ENCODE results near the gene FRMD4A.

- TF ChIP-seq RAD21 (IDR thresholded peaks at IDR 0.05; ENCODE audit: low read depth) (no peak), YY1 (IDR thresholded peaks at IDR 0.05; ENCODE audit: low read depth) (no peak), REST (IDR thresholded peaks at IDR 0.05; ENCODE audit: low read depth) (no peak), EGR1 (IDR thresholded peaks at IDR 0.05) (no peak), EP300 (IDR thresholded peaks at IDR 0.05; ENCODE audit: borderline replicate concordance) (no peak), FOXM1 (IDR thresholded peaks at IDR 0.05; ENCODE audit: borderline replicate concordance, low read depth) (no peak), TEAD4 (IDR thresholded peaks at IDR 0.05) (no peak), CEBPB (IDR thresholded peaks at IDR 0.05) (no peak), TAF1 (IDR thresholded peaks at IDR 0.05; ENCODE audit: low read depth) (no peak), CREB1 (IDR thresholded peaks at IDR 0.05; ENCODE audit: low read depth) (no peak)
Measured at GRCh38 chr10:13774303-13774893, 556.3 kb downstream of the FRMD4A start.

All from Ishikawa (cell line).